Vagina (tissue), 2 donors: ENCODE results near the gene COL5A1.

Source experiments
- POLR2AphosphoS5 ChIP-seq, 2 donors: sonication (generic); formaldehyde crosslinking; IDR thresholded peaks; one replicate each; pipeline ENCODE4 v1.9.0; 2017; ENCODE audit warnings: antibody characterized with exemption in 2 of 2, mild to moderate bottlenecking in 2 of 2, low read depth in 1 of 2; ENCODE audit not compliant: insufficient read depth in 1 of 2
- TF ChIP-seq, protein P1 (sequence below), 3 experiments: fragments of 450-650 bp in 2 of 3; fragments of 200-600 bp in 1 of 3; sonication (generic) in 1 of 3; IDR thresholded peaks; one replicate each; pipeline ENCODE4 v1.5.1; 2017 to 2019; ENCODE audit warnings: antibody characterized with exemption in 3 of 3, mild to moderate bottlenecking in 2 of 3, moderate library complexity in 2 of 3

- TF ChIP-seq, protein P1, sequence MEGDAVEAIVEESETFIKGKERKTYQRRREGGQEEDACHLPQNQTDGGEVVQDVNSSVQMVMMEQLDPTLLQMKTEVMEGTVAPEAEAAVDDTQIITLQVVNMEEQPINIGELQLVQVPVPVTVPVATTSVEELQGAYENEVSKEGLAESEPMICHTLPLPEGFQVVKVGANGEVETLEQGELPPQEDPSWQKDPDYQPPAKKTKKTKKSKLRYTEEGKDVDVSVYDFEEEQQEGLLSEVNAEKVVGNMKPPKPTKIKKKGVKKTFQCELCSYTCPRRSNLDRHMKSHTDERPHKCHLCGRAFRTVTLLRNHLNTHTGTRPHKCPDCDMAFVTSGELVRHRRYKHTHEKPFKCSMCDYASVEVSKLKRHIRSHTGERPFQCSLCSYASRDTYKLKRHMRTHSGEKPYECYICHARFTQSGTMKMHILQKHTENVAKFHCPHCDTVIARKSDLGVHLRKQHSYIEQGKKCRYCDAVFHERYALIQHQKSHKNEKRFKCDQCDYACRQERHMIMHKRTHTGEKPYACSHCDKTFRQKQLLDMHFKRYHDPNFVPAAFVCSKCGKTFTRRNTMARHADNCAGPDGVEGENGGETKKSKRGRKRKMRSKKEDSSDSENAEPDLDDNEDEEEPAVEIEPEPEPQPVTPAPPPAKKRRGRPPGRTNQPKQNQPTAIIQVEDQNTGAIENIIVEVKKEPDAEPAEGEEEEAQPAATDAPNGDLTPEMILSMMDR (IDR thresholded peaks at IDR 0.05): no peak
- no peak for TF ChIP-seq POLR2AphosphoS5 (IDR thresholded peaks at IDR 0.05; ENCODE audit: insufficient read depth in 1 of 2, low read depth in 1 of 2)
These were observed 168.2 kb downstream of the COL5A1 start for GRCh38 chr9:134809826-134810225.
